ENCODE data around the gene BLOC1S6. TPM values are rescaled to one million over a fixed set of nuclear protein-coding genes. Genes with fewer than 3 reads are reported as not detected.

BLOC1S6 gene
- total and polyA plus RNA-seq, 4 donors, result 13.3 to 37.0 (median 21.5) TPM

GRCh38 chr15:45644437-45644836, 57.3 kb downstream of the BLOC1S6 start:
- H3K36me3 ChIP-seq (ENCODE audit: control insufficient read depth in 4 of 4, insufficient read depth in 3 of 4, low read depth in 1 of 4, low read length in 3 of 4), result no peaks in the 10 kb centered on the region
- H3K9me3 ChIP-seq (ENCODE audit: control insufficient read depth in 4 of 4, low read length in 3 of 4), result no peaks in the 10 kb centered on the region
- H3K27me3 ChIP-seq (ENCODE audit: control insufficient read depth in 4 of 4, insufficient read depth in 4 of 4, low read length in 3 of 4), result no peaks in the 10 kb centered on the region
- TF ChIP-seq EGR1 (IDR thresholded peaks at IDR 0.05; ENCODE audit: low read depth in 2 of 2) (no peak), TAF1 (conservative IDR thresholded peaks at IDR 0.05) (no peak)
- H3K9ac ChIP-seq (ENCODE audit: low read depth in 1 of 2, low read length in 2 of 2), result no peak overlapping the region
- H3K4me1 ChIP-seq (ENCODE audit: control insufficient read depth in 4 of 4, insufficient read depth in 4 of 4, low read length in 3 of 4), result peaks cover 9 to 48% (median 27%) of the 10 kb centered on the region in 4 donors
- no peak for DNase-seq (ENCODE audit: low spot score)
- 88% methylated on average over 2 of the region's 2 CpGs for WGBS
- H3K4me3 ChIP-seq (ENCODE audit: low read depth in 1 of 3, low read length in 3 of 3), result no peak overlapping the region
- no peak overlapping the region for H3K27ac ChIP-seq (ENCODE audit: low read depth in 1 of 2, low read length in 2 of 2)

GRCh38 chr15:45645026-45645980, 58.1 kb downstream of the BLOC1S6 start:
- Histone ChIP-seq H3K36me3 (ENCODE audit: control insufficient read depth in 4 of 4, insufficient read depth in 3 of 4, low read depth in 1 of 4, low read length in 3 of 4) (no peaks in the 10 kb centered on the region), H3K4me1 (ENCODE audit: control insufficient read depth in 4 of 4, insufficient read depth in 4 of 4, low read length in 3 of 4) (peaks cover 12 to 49% (median 30%) of the 10 kb centered on the region in 4 donors), H3K27ac (ENCODE audit: low read depth in 1 of 2, low read length in 2 of 2) (no peak overlapping the region), H3K9me3 (ENCODE audit: control insufficient read depth in 4 of 4, low read length in 3 of 4) (no peaks in the 10 kb centered on the region), H3K4me3 (ENCODE audit: low read depth in 1 of 3, low read length in 3 of 3) (no peak overlapping the region), H3K9ac (ENCODE audit: low read depth in 1 of 2, low read length in 2 of 2) (no peak overlapping the region), H3K27me3 (ENCODE audit: control insufficient read depth in 4 of 4, insufficient read depth in 4 of 4, low read length in 3 of 4) (no peaks in the 10 kb centered on the region)
- DNase-seq (ENCODE audit: low spot score), result no peak
- 78% methylated on average over 9 of the region's 9 CpGs for WGBS
- TF ChIP-seq FOXA1 (IDR thresholded peaks at IDR 0.05) (no peak), ATF3 (IDR thresholded peaks at IDR 0.05) (no peak), ZBTB33 (IDR thresholded peaks at IDR 0.05) (no peak), EGR1 (IDR thresholded peaks at IDR 0.05; ENCODE audit: low read depth in 2 of 2) (no peak), TAF1 (conservative IDR thresholded peaks at IDR 0.05) (no peak), MAX (IDR thresholded peaks at IDR 0.05) (no peak), YY1 (IDR thresholded peaks at IDR 0.05) (no peak), JUND (IDR thresholded peaks at IDR 0.05) (no peak), RAD21 (IDR thresholded peaks at IDR 0.05) (no peak), HNF4G (IDR thresholded peaks at IDR 0.05) (no peak), FOXA2 (IDR thresholded peaks at IDR 0.05) (no peak), SP1 (IDR thresholded peaks at IDR 0.05) (no peak), RXRA (IDR thresholded peaks at IDR 0.05) (no peak), HNF4A (conservative IDR thresholded peaks at IDR 0.05) (no peak), NR2F2 (IDR thresholded peaks at IDR 0.05) (no peak), GABPA (IDR thresholded peaks at IDR 0.05 in 1 of 2, conservative IDR thresholded peaks at IDR 0.05 in 1 of 2) (no peak)
- TF ChIP-seq, protein P1, sequence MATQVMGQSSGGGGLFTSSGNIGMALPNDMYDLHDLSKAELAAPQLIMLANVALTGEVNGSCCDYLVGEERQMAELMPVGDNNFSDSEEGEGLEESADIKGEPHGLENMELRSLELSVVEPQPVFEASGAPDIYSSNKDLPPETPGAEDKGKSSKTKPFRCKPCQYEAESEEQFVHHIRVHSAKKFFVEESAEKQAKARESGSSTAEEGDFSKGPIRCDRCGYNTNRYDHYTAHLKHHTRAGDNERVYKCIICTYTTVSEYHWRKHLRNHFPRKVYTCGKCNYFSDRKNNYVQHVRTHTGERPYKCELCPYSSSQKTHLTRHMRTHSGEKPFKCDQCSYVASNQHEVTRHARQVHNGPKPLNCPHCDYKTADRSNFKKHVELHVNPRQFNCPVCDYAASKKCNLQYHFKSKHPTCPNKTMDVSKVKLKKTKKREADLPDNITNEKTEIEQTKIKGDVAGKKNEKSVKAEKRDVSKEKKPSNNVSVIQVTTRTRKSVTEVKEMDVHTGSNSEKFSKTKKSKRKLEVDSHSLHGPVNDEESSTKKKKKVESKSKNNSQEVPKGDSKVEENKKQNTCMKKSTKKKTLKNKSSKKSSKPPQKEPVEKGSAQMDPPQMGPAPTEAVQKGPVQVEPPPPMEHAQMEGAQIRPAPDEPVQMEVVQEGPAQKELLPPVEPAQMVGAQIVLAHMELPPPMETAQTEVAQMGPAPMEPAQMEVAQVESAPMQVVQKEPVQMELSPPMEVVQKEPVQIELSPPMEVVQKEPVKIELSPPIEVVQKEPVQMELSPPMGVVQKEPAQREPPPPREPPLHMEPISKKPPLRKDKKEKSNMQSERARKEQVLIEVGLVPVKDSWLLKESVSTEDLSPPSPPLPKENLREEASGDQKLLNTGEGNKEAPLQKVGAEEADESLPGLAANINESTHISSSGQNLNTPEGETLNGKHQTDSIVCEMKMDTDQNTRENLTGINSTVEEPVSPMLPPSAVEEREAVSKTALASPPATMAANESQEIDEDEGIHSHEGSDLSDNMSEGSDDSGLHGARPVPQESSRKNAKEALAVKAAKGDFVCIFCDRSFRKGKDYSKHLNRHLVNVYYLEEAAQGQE (IDR thresholded peaks at IDR 0.05), result no peak
- TF ChIP-seq, protein P2, sequence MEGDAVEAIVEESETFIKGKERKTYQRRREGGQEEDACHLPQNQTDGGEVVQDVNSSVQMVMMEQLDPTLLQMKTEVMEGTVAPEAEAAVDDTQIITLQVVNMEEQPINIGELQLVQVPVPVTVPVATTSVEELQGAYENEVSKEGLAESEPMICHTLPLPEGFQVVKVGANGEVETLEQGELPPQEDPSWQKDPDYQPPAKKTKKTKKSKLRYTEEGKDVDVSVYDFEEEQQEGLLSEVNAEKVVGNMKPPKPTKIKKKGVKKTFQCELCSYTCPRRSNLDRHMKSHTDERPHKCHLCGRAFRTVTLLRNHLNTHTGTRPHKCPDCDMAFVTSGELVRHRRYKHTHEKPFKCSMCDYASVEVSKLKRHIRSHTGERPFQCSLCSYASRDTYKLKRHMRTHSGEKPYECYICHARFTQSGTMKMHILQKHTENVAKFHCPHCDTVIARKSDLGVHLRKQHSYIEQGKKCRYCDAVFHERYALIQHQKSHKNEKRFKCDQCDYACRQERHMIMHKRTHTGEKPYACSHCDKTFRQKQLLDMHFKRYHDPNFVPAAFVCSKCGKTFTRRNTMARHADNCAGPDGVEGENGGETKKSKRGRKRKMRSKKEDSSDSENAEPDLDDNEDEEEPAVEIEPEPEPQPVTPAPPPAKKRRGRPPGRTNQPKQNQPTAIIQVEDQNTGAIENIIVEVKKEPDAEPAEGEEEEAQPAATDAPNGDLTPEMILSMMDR (IDR thresholded peaks at IDR 0.05; ENCODE audit: low read depth, low read length, missing input control), result no peak
